ENCODE measurements around the gene STX1A. TPM values are rescaled to one million over a fixed set of nuclear protein-coding genes. Genes with fewer than 3 reads are reported as not detected.

The STX1A gene
- total and polyA plus RNA-seq, 2 of the 8 experiments (the other 6 are each of a cell fraction or from before 2014, with no cell fraction given) = 13.5 to 17.5 TPM

GRCh38 chr7:73667344-73668102 lies 51.9 kb downstream of the STX1A start, which contains the start of gene VPS37D (continued):
- TF ChIP-seq KDM4A (IDR thresholded peaks at IDR 0.05; ENCODE audit: low read depth, low read length, severe bottlenecking) (peak; percentile 22), MAFK (IDR thresholded peaks at IDR 0.05; ENCODE audit: low read depth, low read length) (no peak), ASH2L (IDR thresholded peaks at IDR 0.05; ENCODE audit: low read length) (no peak), CHD7 (IDR thresholded peaks at IDR 0.05; ENCODE audit: insufficient replicate concordance, low read length) (no peak), SIX5 (IDR thresholded peaks at IDR 0.05; ENCODE audit: low read depth, low read length) (no peak), CHD1 (IDR thresholded peaks at IDR 0.05; ENCODE audit: low read depth, low read length) (no peak), RFX5 (IDR thresholded peaks at IDR 0.05; ENCODE audit: borderline replicate concordance, low read depth, low read length) (0 out of 2 replicates have a peak, but pooled peaks have one; percentile 23)

All from H1 (cell line).